ENCODE results near the gene SGIP1. TPM values are rescaled to one million over a fixed set of nuclear protein-coding genes. Genes with fewer than 3 reads are reported as not detected.
A peak's percentile ranks its signal among the peaks of the same experiment; 100 is the strongest.

The SGIP1 gene
- total and polyA plus RNA-seq, 2 experiments from 2014 or later = 3.3 to 8.8 TPM

- no peaks in the 10 kb centered on the region for H3K36me3 ChIP-seq
- TF ChIP-seq CTCF (IDR thresholded peaks at IDR 0.05; ENCODE audit: low read depth, low read length) = no peak
- H3K4me3 ChIP-seq = peak overlapping the region; percentile 28
- no peak overlapping the region for H3K27ac ChIP-seq
- DNase-seq (ENCODE audit: low read depth in 1 of 2, low spot score in 1 of 2) = no peak
- H3K9me3 ChIP-seq (ENCODE audit: low read depth) = no peaks in the 10 kb centered on the region
- H3K27me3 ChIP-seq = no peaks in the 10 kb centered on the region
- H3K4me1 ChIP-seq (ENCODE audit: low read depth) = peaks cover 26% of the 10 kb centered on the region
Measured at GRCh38 chr1:66752671-66753371, 218.9 kb downstream of the SGIP1 start.

GRCh38 chr1:66757722-66758240 lies 223.8 kb downstream of the SGIP1 start:
- Histone ChIP-seq H3K4me3 (no peak overlapping the region), H3K27ac (peak overlapping the region; percentile 79), H3K27me3 (no peaks in the 10 kb centered on the region), H3K9me3 (ENCODE audit: low read depth) (no peaks in the 10 kb centered on the region), H3K36me3 (no peaks in the 10 kb centered on the region), H3K4me1 (ENCODE audit: low read depth) (peaks cover 24% of the 10 kb centered on the region)
- TF ChIP-seq CTCF (IDR thresholded peaks at IDR 0.05; ENCODE audit: low read depth, low read length) = no peak
- DNase-seq (ENCODE audit: low read depth in 1 of 2, low spot score in 1 of 2) = no peak

- Histone ChIP-seq H3K27ac (peak overlapping the region; percentile 79), H3K27me3 (no peaks in the 10 kb centered on the region), H3K9me3 (ENCODE audit: low read depth) (no peaks in the 10 kb centered on the region), H3K4me3 (no peak overlapping the region), H3K36me3 (no peaks in the 10 kb centered on the region), H3K4me1 (ENCODE audit: low read depth) (peaks cover 19% of the 10 kb centered on the region)
- peak; percentile 16 to 41 for DNase-seq (ENCODE audit: low read depth in 1 of 2, low spot score in 1 of 2)
- no peak for TF ChIP-seq CTCF (IDR thresholded peaks at IDR 0.05; ENCODE audit: low read depth, low read length)
Measured at GRCh38 chr1:66758241-66758755, 224.3 kb downstream of the SGIP1 start.

- no peaks in the 10 kb centered on the region for H3K27me3 ChIP-seq
- TF ChIP-seq CTCF (IDR thresholded peaks at IDR 0.05; ENCODE audit: low read depth, low read length) = no peak
- no peak for DNase-seq (ENCODE audit: low read depth in 1 of 2, low spot score in 1 of 2)
- H3K4me1 ChIP-seq (ENCODE audit: low read depth) = peaks cover 19% of the 10 kb centered on the region
- no peak overlapping the region for H3K4me3 ChIP-seq
- no peak overlapping the region for H3K27ac ChIP-seq
- H3K9me3 ChIP-seq (ENCODE audit: low read depth) = no peaks in the 10 kb centered on the region
- no peaks in the 10 kb centered on the region for H3K36me3 ChIP-seq
Measured at GRCh38 chr1:66760506-66760905, 226.6 kb downstream of the SGIP1 start.

GRCh38 chr1:66761221-66761620 lies 227.3 kb downstream of the SGIP1 start:
- Histone ChIP-seq H3K27me3 (no peaks in the 10 kb centered on the region), H3K36me3 (no peaks in the 10 kb centered on the region), H3K9me3 (ENCODE audit: low read depth) (no peaks in the 10 kb centered on the region), H3K27ac (no peak overlapping the region), H3K4me1 (ENCODE audit: low read depth) (peaks cover 19% of the 10 kb centered on the region), H3K4me3 (no peak overlapping the region)
- peak in 1 of 2 donors; percentile 57 for DNase-seq (ENCODE audit: low read depth in 1 of 2, low spot score in 1 of 2)
- TF ChIP-seq CTCF (IDR thresholded peaks at IDR 0.05; ENCODE audit: low read depth, low read length) = peak; percentile 18
